HL-60 (cell line): ENCODE data around the gene COL11A2.

Source experiments
- CTCF ChIP-seq: IDR thresholded peaks from one replicate; pipeline ENCODE4 v1.5.1; 2011; ENCODE audit warnings: low read length, control low read depth, inconsistent platforms; ENCODE audit not compliant: insufficient read depth
- POLR2AphosphoS5 ChIP-seq: IDR thresholded peaks from 2 replicates; pipeline ENCODE4 v1.6.1; 2012; ENCODE audit warnings: low read depth
- TF ChIP-seq, protein P1 (sequence below): IDR thresholded peaks from 2 replicates; pipeline ENCODE4 v1.6.1; 2012; ENCODE audit warnings: low read depth; ENCODE audit not compliant: insufficient replicate concordance

DNA sequence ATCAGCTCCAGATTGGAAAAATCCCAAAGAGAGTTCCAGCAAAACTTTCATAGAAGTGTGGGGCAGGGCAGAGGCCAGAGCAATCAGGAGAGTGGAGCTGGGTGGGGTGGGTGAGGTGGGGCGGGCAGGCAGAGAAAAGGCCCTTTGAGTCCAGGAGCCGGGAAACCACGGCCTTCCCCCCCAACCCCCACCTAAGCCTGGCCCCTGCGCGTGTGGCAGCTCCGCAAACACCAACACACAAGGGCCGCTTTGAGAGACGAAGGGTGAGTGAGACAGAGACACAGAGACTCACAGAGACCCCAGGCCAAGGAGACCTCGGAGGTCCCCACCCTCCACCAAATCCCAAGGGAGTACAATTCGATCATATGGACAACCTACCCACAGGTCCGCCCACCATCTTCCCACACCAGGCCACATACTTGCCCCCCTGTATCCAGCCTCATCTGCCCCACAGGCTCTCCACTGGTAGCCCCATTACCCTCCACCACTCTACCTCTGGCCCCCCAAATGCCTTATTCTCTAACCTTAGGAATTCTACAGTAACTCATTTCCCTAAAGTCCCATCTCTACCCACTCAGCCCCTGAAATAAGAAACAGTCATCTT lies 1.7 kb downstream of the COL11A2 start:
- TF ChIP-seq CTCF (no peak), POLR2AphosphoS5 (no peak)
- TF ChIP-seq, protein P1, sequence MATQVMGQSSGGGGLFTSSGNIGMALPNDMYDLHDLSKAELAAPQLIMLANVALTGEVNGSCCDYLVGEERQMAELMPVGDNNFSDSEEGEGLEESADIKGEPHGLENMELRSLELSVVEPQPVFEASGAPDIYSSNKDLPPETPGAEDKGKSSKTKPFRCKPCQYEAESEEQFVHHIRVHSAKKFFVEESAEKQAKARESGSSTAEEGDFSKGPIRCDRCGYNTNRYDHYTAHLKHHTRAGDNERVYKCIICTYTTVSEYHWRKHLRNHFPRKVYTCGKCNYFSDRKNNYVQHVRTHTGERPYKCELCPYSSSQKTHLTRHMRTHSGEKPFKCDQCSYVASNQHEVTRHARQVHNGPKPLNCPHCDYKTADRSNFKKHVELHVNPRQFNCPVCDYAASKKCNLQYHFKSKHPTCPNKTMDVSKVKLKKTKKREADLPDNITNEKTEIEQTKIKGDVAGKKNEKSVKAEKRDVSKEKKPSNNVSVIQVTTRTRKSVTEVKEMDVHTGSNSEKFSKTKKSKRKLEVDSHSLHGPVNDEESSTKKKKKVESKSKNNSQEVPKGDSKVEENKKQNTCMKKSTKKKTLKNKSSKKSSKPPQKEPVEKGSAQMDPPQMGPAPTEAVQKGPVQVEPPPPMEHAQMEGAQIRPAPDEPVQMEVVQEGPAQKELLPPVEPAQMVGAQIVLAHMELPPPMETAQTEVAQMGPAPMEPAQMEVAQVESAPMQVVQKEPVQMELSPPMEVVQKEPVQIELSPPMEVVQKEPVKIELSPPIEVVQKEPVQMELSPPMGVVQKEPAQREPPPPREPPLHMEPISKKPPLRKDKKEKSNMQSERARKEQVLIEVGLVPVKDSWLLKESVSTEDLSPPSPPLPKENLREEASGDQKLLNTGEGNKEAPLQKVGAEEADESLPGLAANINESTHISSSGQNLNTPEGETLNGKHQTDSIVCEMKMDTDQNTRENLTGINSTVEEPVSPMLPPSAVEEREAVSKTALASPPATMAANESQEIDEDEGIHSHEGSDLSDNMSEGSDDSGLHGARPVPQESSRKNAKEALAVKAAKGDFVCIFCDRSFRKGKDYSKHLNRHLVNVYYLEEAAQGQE: no peak
